Measurements from ENCODE around the gene KLHL6. TPM values are rescaled to one million over a fixed set of nuclear protein-coding genes. Genes with fewer than 3 reads are reported as not detected.

KLHL6 gene
- polyA plus RNA-seq, 1 experiment, result not detected

DNA sequence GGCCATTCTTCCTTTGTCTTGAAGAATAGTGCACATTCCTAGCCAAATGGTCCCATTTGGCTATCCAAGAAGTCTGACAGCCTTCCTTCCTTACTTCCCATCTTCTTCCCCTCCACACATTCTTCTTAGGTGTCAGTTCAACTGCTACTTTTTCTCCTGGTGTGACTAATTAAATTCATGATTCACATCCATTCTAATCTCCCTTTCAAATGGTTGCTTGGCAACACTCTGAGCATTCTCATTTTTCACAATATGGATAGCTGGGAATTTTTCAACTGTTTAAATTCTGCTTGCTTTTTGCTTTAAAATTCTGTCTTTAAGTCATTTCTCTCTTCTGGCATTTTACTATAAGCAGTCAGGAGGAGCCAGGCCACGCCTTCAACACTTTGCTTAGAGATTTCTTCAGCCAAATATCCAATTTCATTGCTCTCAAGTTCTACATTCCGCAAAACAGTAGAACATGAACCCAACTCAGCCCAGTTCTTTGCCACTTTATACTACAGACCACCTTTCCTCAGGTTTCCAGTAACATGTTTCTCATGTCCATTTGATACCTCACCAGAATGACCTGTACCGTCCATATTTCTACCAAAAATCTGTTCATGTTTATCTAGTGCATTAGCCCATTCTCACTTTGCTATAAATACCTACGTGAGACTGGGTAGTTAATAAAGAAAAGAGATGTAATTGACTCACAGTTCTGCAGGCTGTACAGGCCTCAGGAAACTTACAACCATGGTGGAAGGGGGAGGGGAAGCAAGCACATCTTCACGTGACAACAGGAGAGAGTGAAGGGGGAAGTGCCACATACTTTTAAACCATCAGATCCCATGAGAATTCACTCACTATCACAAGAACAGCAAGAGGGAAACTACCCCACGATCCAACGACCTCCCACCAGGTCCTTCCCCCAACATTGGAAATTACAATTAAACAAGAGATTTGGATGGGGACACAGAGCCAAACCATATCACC, 95.1 kb downstream of the KLHL6 start:
- peaks cover 6% of the 10 kb centered on the region for H3K27me3 ChIP-seq (ENCODE audit: control insufficient read depth, insufficient read depth, low read length)
- TF ChIP-seq, protein P1, sequence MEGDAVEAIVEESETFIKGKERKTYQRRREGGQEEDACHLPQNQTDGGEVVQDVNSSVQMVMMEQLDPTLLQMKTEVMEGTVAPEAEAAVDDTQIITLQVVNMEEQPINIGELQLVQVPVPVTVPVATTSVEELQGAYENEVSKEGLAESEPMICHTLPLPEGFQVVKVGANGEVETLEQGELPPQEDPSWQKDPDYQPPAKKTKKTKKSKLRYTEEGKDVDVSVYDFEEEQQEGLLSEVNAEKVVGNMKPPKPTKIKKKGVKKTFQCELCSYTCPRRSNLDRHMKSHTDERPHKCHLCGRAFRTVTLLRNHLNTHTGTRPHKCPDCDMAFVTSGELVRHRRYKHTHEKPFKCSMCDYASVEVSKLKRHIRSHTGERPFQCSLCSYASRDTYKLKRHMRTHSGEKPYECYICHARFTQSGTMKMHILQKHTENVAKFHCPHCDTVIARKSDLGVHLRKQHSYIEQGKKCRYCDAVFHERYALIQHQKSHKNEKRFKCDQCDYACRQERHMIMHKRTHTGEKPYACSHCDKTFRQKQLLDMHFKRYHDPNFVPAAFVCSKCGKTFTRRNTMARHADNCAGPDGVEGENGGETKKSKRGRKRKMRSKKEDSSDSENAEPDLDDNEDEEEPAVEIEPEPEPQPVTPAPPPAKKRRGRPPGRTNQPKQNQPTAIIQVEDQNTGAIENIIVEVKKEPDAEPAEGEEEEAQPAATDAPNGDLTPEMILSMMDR (IDR thresholded peaks at IDR 0.05; ENCODE audit: low read depth, low read length), result no peak
- ChIA-PET CTCF (no interaction called here), POLR2A (no interaction called here)
- no peak overlapping the region for H3K4me3 ChIP-seq (ENCODE audit: low read depth, low read length)
- DNase-seq (ENCODE audit: low read depth, low spot score), result no peak
- H3K27ac ChIP-seq (ENCODE audit: low read depth, low read length), result no peak overlapping the region
- no peaks in the 10 kb centered on the region for H3K9me3 ChIP-seq (ENCODE audit: control insufficient read depth, insufficient read depth, low read length)

DNA sequence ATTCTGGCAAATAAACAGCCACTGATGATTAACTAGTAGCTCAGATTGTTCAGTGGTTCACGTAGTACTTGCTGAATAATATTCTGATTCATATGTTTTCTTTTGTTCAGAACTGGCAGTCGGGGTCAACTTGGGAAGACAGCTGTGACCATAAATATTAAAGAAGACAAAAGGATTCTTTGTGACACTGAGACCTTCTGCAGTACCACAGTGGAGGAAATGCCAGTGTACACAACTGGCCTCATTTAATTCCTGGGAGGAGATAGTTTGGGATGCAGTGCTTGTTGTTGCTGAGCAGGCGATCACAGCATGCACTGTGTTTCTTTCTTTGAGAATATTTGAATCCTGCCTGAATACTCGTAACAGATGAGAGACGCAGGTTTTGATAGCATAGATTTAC, 100.4 kb downstream of the KLHL6 start:
- Histone ChIP-seq H3K9me3 (ENCODE audit: control insufficient read depth, insufficient read depth, low read length) (no peaks in the 10 kb centered on the region), H3K27ac (ENCODE audit: low read depth, low read length) (no peak overlapping the region), H3K27me3 (ENCODE audit: control insufficient read depth, insufficient read depth, low read length) (no peaks in the 10 kb centered on the region), H3K4me3 (ENCODE audit: low read depth, low read length) (no peak overlapping the region)
- ChIA-PET POLR2A (no interaction called here), CTCF (interaction anchor here (1.2 kb wide), 1 partner anchor 14 kb away, joined by 3 read pairs; no protein-coding TSS in a partner anchor)
- no peak for DNase-seq (ENCODE audit: low read depth, low spot score)
- TF ChIP-seq, protein P1 (IDR thresholded peaks at IDR 0.05; ENCODE audit: low read depth, low read length), result no peak

DNA sequence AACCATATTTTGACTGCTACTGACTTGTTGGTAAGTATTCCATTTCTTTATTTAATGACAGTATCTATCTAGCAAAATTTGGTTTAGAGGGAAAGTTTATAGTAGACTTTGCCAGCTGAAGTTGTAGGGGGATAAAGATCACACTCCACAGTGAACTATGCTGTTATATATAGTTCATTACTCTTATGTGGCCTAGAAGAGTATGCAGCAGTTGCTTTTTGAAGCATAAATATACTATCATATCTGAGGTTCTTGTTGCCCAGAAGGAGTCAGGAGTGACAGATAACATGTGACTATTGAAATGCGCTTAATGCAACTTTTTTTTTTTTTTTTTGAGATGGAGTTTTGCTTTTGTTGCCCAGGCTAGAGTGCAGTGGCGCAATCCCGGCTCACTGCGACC, 101.4 kb downstream of the KLHL6 start:
- POLR2A ChIA-PET, result no interaction called here
- Histone ChIP-seq H3K27ac (ENCODE audit: low read depth, low read length) (no peak overlapping the region), H3K4me3 (ENCODE audit: low read depth, low read length) (no peak overlapping the region), H3K9me3 (ENCODE audit: control insufficient read depth, insufficient read depth, low read length) (no peaks in the 10 kb centered on the region), H3K27me3 (ENCODE audit: control insufficient read depth, insufficient read depth, low read length) (no peaks in the 10 kb centered on the region)
- CTCF ChIA-PET, result no interaction called here
- DNase-seq (ENCODE audit: low read depth, low spot score), result no peak
- TF ChIP-seq, protein P1 (IDR thresholded peaks at IDR 0.05; ENCODE audit: low read depth, low read length), result no peak

DNA sequence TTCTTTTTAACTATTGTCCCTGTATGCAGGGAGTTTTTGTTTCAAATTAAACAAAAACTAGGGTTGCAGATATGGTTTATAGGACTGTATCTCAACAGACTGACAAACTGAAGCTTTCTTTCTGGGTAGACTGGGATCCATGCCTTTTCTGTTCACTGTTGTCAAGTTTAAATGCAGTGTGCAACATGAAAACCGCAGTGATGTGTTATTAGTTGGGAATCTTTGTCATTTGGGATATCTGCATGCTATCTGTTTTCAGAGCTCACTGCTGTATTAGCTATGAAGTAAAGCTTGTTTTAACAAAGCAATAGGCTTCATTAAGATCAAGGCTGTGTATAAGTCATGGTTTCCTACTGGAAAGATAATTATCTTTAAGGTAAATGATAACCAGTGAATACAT, 105.7 kb downstream of the KLHL6 start:
- no peaks in the 10 kb centered on the region; the same call in 1 of the 2 replicates for H3K9me3 ChIP-seq (ENCODE audit: control insufficient read depth, insufficient read depth, low read length)
- no peak overlapping the region for H3K4me3 ChIP-seq (ENCODE audit: low read depth, low read length)
- DNase-seq (ENCODE audit: low read depth, low spot score), result no peak
- TF ChIP-seq, protein P1 (IDR thresholded peaks at IDR 0.05; ENCODE audit: low read depth, low read length), result no peak
- H3K27me3 ChIP-seq (ENCODE audit: control insufficient read depth, insufficient read depth, low read length), result no peaks in the 10 kb centered on the region
- H3K27ac ChIP-seq (ENCODE audit: low read depth, low read length), result no peak overlapping the region
- ChIA-PET CTCF (interaction anchor here (0.5 to 1.4 kb wide), 5 partner anchors 20 to 317 kb away, joined by 3 to 12 read pairs (median 5); no protein-coding TSS in a partner anchor), POLR2A (no interaction called here)

DNA sequence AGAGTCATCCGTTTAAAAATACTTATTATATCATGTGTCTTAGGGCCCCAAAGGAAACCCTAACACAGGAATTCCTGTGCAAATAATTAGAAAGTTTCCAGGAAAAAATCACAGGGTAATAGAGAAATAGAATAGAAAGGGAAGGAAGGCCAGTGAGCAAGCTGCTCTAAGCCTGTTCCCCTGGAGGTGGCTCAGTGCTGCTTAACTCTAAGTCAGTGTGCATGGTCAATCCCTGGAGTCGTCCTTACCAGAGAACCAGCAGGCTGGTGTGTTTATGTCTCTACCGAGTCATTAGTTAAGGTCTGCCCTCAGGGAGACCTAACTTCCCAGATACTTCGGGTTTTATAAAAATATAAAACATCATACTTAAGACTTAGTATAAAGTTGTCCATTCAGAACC, 106.1 kb downstream of the KLHL6 start:
- CTCF ChIA-PET, result interaction anchor here (0.5 to 1.4 kb wide), 4 partner anchors 20 to 200 kb away, joined by 3 to 12 read pairs (median 4); no protein-coding TSS in a partner anchor
- no peak for DNase-seq (ENCODE audit: low read depth, low spot score)
- H3K4me3 ChIP-seq (ENCODE audit: low read depth, low read length), result peak overlapping the region; percentile 27; the same call in 1 of the 2 replicates
- H3K9me3 ChIP-seq (ENCODE audit: control insufficient read depth, insufficient read depth, low read length), result no peaks in the 10 kb centered on the region; the same call in 1 of the 2 replicates
- no peaks in the 10 kb centered on the region for H3K27me3 ChIP-seq (ENCODE audit: control insufficient read depth, insufficient read depth, low read length)
- TF ChIP-seq, protein P1 (IDR thresholded peaks at IDR 0.05; ENCODE audit: low read depth, low read length), result peak; percentile 25; the same call in 1 of the 2 replicates
- POLR2A ChIA-PET, result no interaction called here
- no peak overlapping the region for H3K27ac ChIP-seq (ENCODE audit: low read depth, low read length)
